ENCODE measurements around the gene HGD. TPM values are rescaled to one million over a fixed set of nuclear protein-coding genes. Genes with fewer than 3 reads are reported as not detected.
"Not testable (repeated sequence)": the region's sequence is repeated elsewhere in the genome, so short reads cannot be mapped to it uniquely, and the experiment has no call there.

HGD gene
- total RNA-seq, 1 donor from 2014 or later: 91.5 TPM

GRCh38 chr3:120678984-120679383 is 3.1 kb downstream of the HGD start:
- DNase-seq (ENCODE audit: low read depth): peak; percentile 38

GRCh38 chr3:120678331-120678947 is 3.6 kb downstream of the HGD start:
- peak; percentile 100 for DNase-seq (ENCODE audit: low read depth)

- DNase-seq (ENCODE audit: low read depth): not testable (repeated sequence)
Measured at GRCh38 chr3:120677193-120677592, 4.8 kb downstream of the HGD start.

DNA sequence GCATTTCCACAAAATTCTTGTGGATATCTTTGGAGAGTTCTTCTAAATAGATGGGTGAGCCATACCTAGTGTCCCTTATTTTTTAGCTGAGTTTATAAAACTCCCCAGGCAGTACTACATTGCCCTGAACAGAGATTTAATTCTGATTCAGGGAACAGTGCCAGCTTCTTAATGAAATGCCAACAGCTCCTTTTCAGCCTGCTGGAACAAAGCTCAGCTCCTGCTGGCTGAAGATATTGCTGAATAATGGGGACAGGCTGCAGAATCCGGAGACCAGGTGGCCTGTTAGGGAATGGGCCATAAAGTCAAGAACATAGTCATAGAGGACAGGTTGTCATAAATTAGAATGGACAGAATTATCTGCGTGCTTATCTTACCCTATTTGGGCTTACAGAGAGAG is 8.9 kb downstream of the HGD start:
- DNase-seq (ENCODE audit: low read depth): no peak

DNA sequence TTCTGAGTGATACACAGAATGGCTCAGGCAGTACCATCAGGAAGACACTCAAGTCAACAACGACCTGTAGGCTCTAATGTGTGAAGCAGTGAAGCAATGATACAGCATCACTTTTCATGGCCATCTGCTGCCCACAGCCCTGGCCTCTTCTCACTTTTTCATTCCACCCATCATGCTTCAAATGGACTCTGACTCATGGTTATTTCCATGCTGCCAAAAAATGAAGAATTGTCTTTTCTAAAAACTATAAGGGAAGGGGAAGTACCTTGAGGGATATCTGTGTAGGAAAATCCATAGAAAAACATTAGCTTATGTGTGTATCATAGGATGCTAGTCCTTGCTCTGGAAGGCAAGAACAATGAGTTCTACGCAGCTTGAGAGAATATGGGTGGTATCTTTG is 11.5 kb downstream of the HGD start:
- no peak for DNase-seq (ENCODE audit: low read depth)

GRCh38 chr3:120664926-120665325 is 17.1 kb downstream of the HGD start:
- DNase-seq (ENCODE audit: low read depth): no peak

DNA sequence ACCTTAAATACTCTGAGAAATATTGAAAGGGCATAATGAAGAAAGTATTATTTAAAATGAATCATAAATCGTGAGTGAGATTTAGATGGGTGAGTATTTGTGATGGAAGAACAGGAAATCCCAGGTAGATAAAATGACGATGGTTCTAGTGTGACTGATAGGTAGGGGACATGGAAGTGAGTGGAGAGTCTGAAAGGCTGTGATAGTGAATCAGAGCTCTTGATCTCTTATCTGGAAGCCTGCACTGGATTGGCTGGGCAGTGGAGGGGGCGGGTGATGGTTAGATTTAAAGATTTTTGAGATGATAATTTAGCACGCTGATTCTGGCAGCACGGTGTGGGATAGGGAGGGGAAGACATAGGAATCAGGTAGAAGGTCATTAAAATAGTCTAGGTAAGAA is 20.1 kb downstream of the HGD start:
- no peak for DNase-seq (ENCODE audit: low read depth)

- DNase-seq (ENCODE audit: low read depth): no peak
Measured at GRCh38 chr3:120661106-120661905, 20.7 kb downstream of the HGD start.

DNA sequence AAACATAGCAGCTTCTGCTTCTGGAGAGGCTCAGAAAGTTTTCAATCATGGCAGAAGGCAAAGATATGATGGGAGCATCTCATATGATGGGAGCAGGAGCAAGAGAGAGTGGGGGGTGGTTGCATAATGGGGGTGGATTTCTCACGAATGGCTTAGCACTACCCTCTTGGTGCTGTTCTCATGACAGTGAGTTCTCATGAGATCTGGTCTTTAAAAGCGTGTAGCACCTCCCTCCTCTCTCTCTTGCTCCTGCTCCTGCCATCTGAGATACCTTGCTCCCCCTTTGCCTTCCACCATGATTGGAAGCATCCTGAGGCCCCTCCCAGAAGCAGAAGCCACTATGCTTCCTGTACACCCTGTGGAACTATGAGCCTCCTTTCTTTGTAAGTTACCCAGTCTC is 22.2 kb downstream of the HGD start:
- no peak for DNase-seq (ENCODE audit: low read depth)

- no peak for DNase-seq (ENCODE audit: low read depth)
Measured at GRCh38 chr3:120659285-120659684, 22.8 kb downstream of the HGD start.

DNA sequence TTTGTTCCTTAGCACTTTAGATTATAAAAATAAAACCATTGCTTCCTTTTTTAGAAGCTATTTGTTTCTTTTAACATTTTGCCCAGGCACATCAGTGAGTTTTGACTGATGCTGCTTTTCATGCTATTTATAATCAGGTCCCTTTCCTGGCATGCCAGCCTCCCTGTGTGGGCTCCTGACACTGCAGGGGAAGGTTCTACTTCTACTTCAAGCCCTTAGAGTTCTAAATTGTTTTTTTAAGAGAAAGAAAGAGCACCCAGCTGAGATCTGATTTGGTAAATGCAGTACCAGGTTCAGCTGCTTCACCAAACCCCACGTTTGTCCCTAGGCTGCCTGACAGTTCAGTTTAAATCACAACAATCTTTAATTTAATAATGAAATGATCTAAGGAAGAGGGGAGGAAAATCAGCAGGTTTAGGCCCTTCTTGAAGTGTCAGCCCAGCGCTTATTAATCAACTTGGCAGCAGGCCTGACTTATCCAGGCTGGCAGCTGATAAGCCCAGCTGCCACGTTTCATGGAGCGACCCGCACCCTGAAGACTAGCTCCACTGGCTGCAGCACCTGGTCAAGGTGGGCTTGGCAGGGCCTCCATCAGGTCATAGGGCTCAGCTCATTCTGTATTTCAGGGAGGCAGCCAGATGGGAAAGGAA is 29.0 kb downstream of the HGD start:
- DNase-seq (ENCODE audit: low read depth): no peak

DNA sequence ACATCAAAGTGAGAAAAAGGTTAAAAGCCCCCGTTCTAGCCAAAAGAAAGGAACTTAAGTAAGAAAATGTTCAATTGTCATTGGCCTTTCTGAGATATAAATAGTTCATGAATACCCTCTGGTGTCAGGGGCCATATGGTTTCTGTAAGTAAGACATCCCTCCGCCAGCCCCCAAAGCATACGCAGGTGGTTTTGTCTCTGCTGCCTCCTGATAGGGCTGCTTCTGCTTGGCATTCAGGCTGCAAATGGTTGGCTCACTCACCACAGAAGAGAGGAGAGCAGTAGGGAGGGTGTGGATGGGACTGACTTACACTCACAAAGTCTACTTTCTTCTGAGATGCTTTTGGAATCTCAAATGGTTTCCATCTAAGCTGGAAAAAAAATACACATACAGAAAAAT is 29.8 kb downstream of the HGD start:
- no peak for DNase-seq (ENCODE audit: low read depth)

DNA sequence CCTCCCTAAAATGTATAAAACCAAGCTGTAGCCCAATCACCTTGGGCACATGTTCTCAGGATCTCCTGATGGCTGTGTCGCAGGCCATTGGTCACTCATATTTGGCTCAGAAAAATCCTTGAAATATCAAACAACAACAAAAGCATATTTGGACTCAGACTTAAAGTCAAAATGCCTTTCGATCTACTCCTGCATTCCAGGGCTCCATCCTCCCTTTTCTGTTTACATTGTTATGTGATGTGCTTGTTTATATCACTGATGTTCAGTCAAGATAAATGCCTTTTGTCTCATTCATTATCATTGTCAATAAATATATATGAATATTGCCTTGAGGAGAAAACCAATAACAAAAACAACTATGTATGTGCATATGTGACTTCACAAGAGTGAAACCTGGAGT is 31.7 kb downstream of the HGD start:
- no peak for DNase-seq (ENCODE audit: low read depth)

- DNase-seq (ENCODE audit: low read depth): peak; percentile 7
Measured at GRCh38 chr3:120649830-120650233, 32.2 kb downstream of the HGD start.

DNA sequence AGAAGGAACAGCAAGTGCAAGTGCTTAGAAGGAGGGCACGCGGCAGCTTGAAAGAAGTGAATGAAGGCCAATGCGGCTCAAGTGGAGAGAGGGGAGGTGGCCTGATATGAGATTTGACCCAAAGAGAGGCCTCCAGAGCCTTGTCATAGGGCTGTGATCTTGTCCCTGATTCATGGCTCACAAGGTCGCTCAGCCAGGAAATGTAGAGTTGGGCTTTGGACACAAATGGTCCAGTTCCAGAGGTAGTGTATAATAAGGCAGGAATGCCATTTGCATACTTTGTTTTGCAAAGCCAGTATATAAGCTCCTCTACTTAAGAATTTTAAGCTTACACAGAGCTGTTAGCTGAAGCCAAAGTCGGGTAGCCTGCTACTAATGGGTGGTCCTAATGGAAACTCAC is 33.7 kb downstream of the HGD start:
- DNase-seq (ENCODE audit: low read depth): no peak

DNA sequence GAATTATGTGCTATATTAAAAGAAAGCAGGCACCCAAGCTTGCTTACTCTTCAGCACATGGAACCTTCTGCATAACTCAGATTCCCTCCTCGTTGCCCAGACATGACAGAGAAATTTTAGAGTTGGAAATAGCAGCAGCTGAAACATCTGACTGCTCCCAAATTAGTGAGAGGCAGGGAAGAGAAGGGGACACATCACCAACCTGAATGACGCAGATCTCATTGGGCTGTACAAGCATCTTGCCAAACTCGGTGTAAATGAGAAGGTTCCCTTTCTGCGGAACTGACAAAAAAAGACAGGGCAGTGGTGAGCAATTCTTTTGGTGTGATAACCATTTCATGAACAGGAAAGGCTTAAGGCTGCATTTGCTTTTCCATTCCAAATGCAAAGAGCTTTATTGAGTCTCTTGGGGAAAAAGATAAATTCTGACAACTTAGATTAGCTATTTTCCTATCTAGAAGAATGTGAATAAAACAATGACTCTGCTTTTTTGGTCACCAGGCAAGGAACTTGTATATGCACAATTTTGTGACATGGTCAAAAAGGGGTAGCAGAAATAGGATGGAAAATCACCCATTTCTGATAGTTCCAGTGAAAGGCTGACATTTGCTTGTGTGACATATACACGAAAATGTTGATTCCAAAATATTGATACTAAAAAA is 35.1 kb downstream of the HGD start:
- no peak for DNase-seq (ENCODE audit: low read depth)

- no peak for DNase-seq (ENCODE audit: low read depth)
Measured at GRCh38 chr3:120645083-120645845, 36.8 kb downstream of the HGD start.

- DNase-seq (ENCODE audit: low read depth): peak; percentile 7
Measured at GRCh38 chr3:120642368-120642948, 39.6 kb downstream of the HGD start.

- peak; percentile 11 for DNase-seq (ENCODE audit: low read depth)
Measured at GRCh38 chr3:120641696-120642246, 40.3 kb downstream of the HGD start.

DNA sequence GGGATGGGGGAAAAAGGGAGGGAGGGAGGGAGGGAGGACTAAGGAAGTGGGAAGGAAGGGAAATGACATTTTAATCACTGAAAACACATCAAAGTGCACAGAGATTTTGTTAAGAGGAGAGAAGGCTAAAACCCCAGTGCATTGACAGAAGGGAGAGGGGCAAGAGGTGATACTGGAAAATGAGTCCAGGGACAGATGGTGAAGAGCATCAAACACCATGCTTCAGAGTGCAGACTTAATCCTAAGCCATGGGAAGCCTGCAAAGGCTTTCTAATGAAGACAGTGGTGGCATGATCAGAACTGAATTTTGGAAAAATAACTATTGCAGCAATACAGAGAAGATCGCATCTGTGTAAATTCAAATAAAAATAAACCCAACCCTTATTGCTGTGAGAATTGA is 41.8 kb downstream of the HGD start:
- DNase-seq (ENCODE audit: low read depth): no peak

DNA sequence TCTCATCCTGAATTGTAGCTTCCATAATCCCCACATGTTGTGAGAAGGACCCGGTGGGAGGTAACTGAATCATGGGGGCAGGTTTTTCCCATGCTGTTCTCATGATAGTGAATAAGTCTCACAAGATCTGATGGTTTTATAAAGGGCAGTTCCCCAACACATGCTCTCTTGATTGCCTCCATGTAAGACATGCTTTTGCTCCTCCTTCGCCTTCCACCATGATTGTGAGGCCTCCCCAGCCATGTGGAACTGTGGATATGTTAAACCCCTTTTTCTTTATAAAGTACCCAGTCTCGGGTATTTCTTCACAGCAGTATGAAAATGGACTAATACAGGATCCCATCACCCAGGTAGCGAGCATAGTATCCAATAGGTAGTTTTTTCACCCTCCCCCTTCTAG is 43.2 kb downstream of the HGD start:
- DNase-seq (ENCODE audit: low read depth): not testable (repeated sequence)
